NCI-H146 treated with DMSO at 0.1 percent for 48 hours (cell line): ENCODE results near the gene ACOT7.

ENCODE experiments used
- DNase-seq: peaks from one replicate; lab custom pipeline; 2025; ENCODE audit not compliant: unreplicated experiment; lab: John Stamatoyannopoulos, UW

The ACOT7 gene

GRCh38 chr1:6294080-6294889 is 99.3 kb downstream of the ACOT7 start:
- no peak for DNase-seq

DNA sequence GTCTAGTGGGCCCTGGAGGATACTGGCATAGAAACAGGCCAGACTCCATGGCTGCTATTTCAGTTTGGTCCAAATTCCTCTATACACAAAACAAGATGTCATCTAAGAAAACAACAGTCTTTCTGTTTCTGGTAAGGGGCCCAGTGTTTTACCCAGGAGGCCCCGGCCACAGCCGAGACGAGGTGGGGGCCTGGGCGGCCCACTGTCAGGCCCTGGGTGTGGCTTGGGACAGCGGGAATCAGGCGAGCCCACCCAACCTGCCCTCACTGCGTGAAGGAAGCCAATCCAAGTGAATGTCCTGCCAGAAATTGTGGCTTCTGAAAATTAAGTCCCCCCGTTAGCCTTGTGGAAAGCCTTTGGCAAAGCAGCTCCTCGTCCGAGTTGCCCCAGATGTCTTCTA is 101.5 kb downstream of the ACOT7 start:
- no peak for DNase-seq

GRCh38 chr1:6288665-6289064 is 104.9 kb downstream of the ACOT7 start:
- no peak for DNase-seq

- no peak for DNase-seq
Measured at GRCh38 chr1:6288026-6288425, 105.5 kb downstream of the ACOT7 start.

- no peak for DNase-seq
Measured at GRCh38 chr1:6287431-6287886, 106.1 kb downstream of the ACOT7 start.

- DNase-seq = no peak
Measured at GRCh38 chr1:6287029-6287428, 106.5 kb downstream of the ACOT7 start.

DNA sequence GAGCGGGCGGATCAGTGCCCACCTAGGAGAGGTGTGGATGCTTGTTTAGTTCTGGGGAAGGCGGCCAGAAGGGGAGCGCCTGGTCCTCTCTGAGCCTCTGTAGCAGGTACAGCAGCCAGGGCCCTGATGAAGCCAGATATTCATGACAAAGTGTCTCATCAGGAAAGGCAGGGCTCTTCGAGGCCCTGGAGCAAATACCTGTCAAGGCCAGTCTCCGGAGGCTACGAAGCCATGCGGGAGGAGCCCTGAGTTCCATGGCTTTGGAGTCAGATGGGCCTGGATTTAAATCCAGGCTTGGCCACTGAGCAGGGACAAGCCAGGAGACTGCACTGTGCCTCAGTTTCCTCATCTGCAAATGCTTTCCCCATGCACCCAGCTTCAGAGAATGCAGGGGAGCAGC is 107.3 kb downstream of the ACOT7 start:
- DNase-seq = no peak

DNA sequence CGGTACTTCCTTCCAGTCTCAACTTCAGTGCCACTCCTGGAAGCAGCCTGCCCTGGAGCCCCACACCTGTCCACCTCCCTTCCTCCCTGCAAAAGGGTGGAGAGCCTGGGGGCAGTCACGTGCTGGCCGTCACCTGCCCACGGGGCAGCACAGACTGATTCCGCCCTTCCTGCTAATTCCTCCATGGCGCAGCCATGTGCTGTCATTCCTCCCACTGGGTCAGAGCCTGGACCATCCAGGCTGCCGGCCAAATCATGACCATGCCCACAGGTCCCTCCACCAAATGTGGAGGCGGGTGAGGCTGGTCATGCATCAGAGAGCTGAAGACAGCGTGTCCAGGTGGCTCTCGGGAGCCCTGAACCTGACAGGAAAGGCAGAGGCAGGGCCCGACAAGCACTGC is 108.2 kb downstream of the ACOT7 start:
- no peak for DNase-seq

GRCh38 chr1:6282577-6283270 is 110.8 kb downstream of the ACOT7 start:
- no peak for DNase-seq

DNA sequence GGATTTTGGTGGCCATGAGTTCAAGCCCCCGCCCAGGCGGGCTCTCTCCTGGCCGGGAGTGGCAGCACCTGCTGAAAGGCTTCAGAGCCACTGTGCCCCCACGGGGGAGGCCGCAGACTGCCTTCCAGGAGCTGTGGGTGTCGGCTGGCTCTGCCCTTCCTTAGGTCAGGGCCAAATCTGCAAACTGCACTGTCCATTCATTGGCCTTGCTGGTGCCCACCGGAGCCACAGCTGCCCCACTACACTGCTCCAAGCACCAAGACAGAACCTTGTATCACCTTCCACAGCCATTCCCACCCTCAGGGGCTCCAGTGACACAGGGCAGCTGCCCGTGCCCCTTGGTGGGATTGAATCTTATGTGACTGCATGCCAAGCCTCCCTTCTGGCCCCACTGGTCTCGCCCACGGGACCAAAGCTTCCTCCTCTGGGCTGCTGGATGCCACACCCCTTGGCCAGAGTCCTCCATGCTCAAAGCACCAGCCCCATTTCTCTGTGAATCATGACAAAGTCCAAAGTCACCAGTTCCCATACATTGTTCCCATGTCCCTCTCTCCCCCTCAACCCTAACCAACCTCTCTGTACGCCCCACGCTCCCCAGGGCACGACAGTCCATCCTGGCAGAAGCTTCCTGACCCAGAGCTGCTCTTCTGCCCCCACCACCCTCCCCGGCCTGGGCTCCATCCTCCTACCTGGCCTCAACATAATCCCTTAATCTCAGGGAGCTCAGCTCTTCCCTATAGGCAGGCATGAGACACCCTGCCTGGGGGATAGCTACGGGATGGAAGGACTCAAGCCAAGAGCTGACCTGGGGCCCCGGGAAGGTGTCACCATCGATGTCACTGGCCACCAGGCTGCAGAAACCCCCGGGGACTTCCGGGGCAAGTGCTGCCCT is 111.8 kb downstream of the ACOT7 start:
- no peak for DNase-seq

GRCh38 chr1:6280761-6281451 is 112.7 kb downstream of the ACOT7 start:
- DNase-seq = no peak

DNA sequence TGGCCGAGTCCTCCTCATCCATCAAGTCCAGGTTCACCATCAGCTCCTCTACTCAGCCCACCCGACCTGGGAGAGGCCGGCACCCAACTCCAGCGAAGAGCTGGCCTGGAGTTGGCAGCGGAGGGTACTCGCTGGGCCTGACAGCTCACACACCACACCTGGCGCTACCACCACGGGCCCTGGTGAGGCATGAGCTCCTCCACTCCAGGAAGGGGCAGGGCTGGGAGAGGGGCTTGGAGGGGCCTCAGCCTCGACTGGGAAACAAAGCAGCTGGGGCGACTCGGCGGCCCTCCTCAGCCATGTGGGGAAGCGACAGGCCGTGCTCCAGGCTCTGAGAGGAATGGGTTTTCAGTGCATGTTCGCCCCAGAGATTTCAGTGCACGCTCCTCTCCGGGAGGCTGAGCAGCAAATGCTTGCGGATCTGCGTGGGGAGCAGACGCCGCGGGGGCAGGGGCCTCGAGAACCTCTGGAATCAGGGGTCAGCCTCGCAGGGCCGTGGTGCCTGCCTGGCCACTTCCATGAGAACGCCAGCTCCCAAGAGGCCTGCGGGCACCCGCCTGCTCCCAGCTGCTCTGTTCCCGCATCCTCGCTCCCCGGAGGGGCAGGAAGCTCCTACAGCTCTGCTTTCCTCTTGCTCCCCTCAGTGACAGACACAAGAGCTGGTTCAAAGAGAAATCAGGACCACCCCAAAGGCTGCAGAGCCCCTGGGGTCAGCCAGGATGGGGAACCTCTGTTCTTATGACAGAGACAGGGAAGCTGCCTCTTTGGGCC is 113.8 kb downstream of the ACOT7 start:
- no peak for DNase-seq

- DNase-seq = no peak
Measured at GRCh38 chr1:6279066-6279465, 114.5 kb downstream of the ACOT7 start.

- no peak for DNase-seq
Measured at GRCh38 chr1:6278263-6278662, 115.3 kb downstream of the ACOT7 start.

DNA sequence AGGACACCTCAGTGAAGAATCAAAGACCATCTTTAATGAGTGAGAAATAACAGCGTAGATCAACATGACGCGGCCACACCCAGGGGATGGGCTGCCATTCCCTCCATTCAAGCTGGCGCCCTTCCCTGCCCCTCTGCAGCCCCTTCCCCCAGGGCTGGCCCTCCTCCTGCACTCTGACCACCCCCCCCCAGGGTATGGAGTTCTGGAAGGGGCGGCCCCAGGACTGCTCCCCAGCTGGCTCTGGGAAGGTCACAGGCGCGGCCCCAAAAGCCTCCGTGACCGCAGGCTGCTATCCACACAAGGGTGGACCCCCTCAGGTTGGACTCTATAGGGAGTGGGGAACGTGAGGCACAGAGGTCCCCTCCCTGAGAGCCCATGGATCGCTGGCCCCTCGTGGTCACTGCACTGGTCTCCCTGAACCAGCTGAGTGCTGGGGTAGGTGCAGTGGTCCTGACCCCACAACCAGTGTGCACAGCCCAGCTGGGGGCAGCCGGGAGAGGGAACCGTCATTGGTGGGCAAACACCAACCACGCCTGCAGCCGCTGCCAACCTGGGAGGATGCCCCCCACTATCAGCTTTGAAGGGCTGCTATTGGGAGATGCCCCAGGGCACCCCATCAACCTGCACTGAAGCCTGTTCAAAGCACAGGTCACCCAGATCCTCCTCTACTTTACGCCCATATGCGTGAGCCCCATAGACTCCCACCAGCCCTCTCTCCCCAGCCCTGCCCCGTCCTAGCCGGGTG is 116.6 kb downstream of the ACOT7 start:
- no peak for DNase-seq

DNA sequence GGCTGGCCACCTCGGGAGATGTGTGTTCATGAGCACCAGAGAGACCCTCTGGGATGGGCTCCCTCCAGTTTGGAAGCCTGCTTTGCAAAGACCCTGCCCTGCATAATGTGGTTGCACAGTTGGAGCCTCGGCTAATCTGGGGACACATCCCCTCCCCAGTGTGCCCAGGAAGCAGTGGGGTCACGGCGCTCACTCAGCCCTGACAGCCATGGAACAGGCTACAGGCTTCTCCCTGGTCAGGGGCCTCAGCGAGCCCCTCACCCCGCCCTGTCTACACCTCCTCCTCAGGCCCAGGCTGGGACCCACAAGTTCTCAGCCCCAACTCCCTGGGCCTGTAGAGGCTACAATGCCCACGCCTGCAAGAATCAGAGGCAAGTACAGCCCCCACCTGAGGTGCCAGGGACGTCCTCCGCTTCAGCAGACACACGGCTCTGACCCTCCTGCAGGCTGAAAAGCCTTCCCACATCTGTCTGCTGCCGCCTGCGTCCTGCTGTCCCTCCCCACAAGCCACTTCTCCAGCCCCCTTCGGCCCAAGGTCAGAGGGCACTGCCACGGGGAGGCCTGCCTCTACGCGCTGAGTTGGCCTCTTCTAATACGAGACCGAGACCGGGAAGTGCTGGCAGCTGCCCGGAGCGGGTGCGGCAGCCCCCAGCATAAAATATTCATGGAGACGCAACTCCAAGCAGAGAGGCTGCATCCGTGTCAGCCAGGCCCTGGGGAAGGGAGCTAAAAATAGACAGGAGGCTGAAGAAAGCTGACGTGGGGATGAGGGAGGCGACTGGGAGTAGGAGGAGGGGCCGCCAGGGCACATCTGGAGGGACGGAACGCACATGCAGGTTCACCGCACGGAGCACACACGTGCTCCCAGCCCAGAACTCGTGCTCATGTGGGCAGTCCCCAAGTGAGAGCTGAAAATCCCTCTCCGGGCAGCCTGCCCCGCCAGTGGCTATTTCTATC is 117.5 kb downstream of the ACOT7 start:
- DNase-seq = no peak

- DNase-seq = no peak
Measured at GRCh38 chr1:6274622-6275139, 118.9 kb downstream of the ACOT7 start.

DNA sequence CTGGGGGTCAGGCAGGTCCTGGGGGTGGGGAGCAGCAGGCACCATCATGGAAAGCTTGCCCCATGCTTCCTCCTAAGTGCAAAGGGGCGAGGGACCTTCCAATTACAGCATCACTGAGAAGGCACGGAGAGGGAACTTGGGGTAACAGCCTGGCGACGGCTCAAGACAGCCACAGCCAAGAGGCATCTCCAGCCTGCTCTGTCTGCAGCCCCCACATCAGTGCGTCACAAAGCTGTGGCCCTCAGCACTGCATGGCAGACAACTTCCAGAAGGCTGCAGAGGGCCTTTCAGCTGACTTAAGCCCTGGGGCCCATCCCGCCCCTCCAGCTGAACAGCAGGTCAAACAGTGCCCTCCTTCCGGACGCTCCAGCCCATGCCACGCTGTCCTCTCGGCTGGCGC is 119.5 kb downstream of the ACOT7 start:
- no peak for DNase-seq
